Stimulated activated CD4-positive, alpha-beta T cell treated with anti-CD3 and anti-CD28 coated beads, Interleukin-4, amount 100 ng/mL, for 4 hours (primary cell): Measurements from ENCODE around the gene LIMK2.
A peak's percentile ranks its signal among the peaks of the same experiment; 100 is the strongest.
"Not testable (repeated sequence)": the region's sequence is repeated elsewhere in the genome, so short reads cannot be mapped to it uniquely, and the experiment has no call there.

Source experiments
- DNase-seq, 2 experiments: peaks; one replicate each; pipeline ENCODE4 v3.0.0-alpha.2; 2020

The LIMK2 gene

DNA sequence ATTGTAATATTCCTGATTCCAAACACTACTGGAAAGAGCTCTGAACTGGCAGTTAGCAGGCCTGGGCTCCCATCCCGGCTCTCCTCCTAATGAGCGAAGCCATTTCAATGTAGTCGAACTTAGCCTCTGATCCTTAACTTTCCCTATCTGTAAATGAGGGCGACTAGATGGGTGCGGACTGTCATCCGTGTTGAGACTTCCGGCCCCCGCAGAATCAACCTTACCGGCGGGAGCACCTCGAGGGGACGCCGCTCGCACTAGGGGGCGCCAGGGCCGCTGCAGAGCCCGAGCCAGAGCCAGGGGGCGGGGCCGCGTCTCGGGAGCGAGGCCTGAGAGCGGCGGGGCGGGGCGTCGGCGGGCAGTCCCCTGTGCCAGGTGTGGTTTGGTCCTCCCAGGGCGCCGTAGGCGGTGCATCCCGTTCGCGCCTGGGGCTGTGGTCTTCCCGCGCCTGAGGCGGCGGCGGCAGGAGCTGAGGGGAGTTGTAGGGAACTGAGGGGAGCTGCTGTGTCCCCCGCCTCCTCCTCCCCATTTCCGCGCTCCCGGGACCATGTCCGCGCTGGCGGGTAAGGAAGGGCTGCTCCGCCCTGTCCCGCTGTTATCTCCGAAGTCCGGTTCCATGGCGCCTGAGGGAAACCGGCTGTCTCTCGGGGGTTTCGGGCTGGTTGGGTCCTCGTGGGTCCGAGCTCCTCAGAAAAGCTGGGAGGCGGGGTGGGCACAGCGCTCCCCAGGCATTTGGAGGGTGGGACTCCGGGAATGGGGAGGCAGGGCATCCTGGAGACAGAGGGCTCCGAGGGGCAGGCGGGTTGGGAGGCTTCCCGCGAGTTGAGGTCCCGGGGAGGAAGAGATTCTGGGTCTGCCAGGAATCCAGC, at the start of gene LIMK2:
TSS of gene LIMK2 (plus strand) at position 437 of the 869 bp plus-strand sequence. CDS start at position 548, 111 bp downstream.
- DNase-seq, result peak; percentile 96 to 100

DNA sequence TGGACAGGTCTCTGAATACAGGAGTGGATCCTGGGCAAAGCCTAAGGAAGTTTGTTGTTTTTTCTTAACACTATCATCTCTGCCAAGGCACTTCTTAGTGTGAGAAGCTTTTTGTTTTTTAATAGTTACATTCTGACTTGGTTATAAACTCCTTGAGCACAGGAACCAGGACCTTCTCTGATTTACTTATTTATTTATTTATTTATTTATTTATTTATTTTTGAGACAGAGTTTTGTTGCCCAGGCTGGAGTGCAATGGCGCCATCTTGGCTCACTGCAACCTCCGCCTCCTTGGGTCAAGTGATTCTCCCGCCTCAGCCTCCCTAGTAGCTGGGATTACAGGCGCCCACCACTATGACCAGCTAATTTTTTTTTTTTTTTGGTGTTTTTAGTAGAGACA, 41.1 kb upstream of the LIMK2 start:
- no peak for DNase-seq

DNA sequence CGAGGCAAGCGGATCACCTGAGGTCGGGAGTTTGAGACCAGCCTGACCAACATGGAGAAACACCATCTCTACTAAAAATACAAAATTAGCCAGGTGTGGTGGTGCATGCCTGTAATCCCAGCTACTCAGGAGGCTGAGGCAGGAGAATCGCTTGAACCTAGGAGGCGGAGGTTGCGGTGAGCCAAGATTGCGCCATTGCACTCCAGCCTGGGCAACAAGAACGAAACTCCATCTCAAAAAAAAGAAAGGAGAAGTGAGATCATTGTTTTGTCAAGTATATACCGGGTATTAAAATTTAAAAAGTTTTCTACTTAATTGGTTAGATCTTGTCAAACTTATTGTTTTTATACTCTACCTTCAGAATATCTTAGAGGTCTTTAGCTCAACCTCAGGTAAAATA, 40.4 kb upstream of the LIMK2 start:
- not testable (repeated sequence) for DNase-seq

DNA sequence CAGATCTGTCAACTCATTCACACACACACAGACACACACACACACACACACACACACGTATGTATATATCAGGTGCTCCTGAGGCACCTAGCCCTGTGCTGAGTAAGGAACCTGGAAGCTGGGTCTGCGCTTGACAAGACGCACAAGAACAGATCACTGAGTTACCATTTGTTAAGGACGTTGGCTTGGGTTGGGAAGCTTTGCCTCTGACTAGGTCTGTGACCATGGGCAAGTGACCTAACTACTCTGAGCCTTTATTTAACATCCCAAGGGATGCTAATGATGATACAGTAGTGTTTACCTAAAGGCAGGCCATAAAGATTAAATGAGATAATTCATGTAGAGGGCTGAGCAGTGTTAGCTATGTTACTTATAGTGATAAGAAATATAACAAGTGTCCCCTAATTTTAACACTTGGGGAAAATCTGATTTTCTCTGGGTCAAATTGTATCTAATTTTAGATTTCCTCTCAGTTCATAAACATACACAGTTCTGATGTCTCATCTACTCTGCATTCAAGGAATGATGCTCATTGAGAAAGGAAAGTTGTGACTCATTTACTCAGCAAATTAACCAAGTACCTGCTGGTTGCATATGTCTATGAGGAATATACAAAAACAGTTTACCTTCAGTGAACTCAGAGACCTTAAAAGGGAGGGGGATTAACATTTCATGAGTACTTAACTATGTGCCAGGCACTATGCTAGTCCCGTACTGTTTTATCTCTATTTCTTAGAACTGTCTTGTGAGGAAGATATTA, 38.5 kb upstream of the LIMK2 start:
- no peak for DNase-seq

DNA sequence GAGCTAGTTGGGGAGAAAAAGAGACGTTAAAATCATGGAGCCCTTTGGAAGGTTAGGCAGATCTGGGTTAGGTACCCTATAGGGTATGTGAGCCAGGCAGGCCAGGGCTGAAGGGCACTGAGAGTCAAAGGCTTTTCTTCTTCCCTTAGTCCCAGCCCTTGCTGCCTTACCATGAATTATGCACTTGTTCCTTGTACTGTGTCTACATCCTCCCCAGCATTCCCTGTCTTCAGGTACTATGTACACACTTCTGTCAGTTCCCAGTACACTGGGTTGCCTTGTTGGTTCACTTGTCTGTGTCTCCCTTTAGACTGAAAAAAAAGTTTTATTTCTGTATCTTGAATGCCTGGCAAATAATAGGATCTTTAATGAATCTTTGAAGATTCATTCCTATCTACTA, 35.2 kb upstream of the LIMK2 start:
- no peak for DNase-seq

DNA sequence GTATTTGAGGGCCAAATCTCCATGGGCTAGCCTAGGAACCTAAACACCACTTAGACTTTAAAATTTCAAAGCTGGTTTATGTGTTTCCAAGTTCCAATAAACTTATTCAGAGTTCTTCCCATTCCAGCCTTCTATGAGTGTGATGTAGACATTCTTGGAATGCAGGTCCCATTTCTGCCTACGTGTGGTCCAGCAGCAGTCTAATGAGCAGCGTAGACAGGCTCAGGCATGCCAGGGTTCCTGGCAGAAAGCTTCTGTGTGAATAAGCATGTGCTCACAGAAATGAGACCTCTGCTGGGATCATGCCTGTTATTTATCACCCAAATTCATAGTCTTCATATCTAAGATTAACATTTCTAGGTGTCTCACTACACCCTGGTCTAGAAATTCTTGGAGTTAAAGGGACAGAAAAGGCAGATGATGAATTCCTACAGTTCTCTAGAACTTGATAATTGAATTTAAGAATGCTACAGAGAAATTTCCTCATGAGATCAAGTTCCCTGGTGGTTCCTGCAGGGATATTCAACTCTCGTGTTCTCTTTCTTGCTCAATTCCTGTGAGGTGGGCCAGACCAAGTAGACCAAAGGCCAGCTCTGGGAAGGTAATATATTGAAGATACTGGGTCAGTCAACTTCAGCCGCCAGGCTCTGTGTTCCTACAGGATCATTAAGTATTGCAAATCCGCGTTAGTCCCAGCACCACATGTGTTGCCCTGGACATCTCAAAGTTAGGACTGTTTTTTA, 34.5 kb upstream of the LIMK2 start:
- no peak for DNase-seq

DNA sequence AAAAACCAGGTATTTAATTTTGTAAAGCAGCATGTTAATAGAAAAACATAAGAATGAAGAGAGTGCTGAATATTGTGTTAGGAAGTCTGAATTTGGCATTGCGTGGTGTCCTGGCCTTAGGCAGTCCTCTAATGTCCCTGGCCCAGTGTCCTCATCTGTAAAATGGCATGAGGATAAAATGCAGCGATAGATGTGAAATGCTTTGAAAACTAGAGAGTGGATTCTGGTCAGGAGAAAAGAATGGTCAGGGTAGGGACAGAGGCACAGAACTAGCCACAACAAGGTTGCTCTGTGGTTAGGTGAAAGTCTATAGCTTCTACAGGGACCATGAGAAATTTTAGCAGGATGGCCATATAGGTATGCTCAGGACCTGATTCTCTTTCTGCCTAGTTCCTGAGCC, 33.2 kb upstream of the LIMK2 start:
- no peak for DNase-seq

DNA sequence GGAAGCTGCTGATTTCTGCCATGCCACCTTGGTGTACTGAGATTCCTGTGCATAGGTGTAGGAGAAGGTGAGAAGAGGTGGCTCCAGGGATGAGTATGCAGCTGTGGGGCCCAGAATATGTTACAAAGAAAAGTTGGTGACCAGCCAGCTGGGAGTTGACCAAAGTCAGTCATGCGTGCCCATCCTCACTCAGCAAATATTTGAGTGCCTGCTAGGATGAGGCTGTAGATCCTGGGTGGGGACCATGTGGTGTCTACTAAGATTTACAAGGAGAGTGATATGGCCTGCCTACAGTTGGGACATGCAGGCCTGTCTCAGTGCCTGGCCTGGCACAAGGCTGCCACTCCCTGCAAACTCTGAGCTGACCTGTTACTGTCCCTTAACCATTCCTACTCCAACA, 32.8 kb upstream of the LIMK2 start:
- DNase-seq, result no peak

DNA sequence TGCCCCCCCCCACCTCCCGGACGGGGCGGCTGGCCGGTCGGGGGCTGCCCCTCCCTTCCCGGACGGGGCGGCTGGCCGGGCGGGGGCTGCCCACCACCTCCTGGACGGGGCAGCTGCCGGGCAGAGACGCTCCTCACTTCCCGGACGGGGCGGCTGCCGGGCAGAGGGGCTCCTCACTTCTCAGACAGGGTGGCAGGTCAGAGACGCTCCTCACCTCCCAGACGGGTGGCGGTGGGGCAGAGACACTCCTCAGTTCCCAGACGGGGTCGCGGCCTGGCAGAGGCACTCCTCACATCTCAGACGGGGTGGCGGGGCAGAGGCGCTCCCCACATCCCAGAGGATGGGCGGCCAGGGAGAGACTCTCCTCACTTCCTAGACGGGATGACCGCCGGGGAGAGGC, 28.1 kb upstream of the LIMK2 start:
- no peak for DNase-seq

DNA sequence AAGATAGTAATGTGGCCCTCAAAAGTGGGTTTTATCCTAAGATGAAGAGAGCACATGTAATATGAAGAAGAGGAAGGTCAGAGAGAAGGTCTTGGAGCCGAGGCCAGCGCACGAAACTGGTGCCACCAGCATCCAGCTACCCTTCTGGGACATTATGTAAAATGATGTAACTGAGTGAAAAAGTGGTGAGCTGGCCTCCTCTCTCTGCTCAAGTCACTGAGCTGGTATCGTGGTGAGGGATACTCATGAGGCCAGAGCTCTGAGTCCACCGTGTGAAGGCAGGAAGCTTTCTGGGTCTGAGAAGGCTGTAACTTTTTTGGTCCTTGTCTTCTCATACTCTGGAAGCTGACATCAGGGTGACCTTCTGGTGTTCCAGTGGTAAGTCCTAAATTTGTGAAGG, 27.0 kb upstream of the LIMK2 start:
- no peak for DNase-seq

DNA sequence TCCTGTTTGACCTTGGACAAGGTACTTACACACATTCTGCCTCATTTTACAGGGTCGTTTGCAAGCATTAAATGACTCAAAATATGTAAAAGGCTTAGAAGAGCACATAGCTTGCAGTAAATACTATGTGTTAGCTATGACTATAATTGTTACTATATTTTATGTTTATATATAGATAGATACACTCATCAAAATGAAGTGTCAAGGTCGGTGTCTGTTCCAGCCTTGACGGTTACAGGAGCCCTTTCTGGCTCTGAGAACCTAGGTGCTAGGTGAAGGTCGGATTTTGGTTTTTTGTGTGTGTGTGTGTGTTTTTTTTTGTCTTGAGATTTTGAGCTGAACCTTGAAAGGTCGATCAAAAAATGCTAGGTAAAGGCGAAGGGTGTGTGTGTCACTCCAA, 24.5 kb upstream of the LIMK2 start:
- DNase-seq, result no peak

DNA sequence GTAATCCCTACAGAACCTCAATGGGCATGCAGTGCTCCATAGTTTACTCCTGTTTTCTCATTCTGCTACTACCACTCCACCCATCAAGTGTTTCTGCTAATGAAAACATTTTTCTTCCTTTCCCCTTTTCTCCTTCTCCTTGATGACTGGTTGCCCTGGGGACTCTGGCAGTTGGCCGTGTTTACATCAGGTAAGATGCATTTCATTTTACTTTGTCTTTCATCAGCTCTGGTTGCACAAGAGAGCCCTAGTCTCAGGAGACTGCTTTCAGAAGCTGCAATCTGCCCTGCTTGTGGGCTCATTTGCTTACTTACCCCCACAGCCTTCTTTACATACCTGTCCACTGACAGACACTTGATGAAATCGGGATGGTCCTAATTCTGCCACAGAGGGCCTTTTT, 19.6 kb upstream of the LIMK2 start:
- no peak for DNase-seq

DNA sequence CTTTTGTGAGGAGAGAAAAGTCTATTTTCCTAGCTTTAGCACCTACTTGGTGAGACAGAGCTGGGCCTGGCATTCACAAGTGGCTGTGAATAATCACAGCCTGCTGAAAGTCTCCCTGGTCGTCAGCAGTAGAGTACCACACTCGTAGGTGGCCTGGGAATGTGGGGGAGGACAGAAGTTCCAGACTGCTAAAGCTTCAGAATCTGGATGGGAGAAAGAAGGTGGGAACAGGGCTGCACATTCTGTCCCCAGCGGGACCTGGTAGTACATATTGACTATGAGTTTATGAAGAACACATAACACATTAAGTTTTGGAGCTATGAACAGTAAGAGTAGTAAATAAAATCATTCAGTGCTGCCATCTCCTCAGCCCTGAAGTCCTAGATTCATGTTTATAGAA, 19.0 kb upstream of the LIMK2 start:
- DNase-seq, result no peak

DNA sequence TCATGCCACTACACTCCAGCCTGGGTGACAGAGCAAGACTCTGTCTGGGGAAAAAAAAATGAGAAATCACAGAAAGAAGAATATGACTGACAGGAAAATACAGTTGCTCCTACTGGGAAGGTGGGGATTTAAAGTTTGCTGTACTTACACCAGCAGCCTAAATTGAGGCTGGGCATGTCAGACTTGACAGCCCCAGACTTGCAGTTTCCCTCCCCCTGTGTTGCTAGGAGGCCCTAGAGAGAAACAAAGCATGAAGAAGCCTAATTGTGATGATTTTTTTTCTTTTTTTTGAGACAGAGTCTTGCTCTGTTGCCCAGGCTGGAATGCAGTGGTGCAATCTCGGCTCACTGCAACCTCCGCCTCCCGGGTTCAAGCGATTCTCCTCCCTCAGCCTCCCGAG, 17.4 kb upstream of the LIMK2 start:
- not testable (repeated sequence) for DNase-seq

DNA sequence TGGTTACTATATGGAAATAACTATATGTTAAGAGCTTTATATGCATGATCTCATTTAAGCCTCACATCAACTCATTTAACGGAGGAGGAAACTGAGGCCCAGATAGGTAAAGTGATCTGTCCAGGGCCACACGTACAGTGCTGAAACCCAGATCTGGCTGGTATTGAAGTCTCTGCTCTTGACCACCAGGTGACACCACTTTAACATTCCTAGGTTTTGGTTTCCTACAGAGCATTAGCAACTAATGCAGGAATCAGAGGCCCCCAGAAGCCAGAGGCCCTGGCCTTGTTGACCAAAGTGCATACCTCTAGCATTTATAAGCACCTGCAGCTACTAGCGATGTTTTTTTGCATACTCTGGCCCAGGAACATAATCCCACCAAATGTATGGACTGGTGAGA, 12.9 kb upstream of the LIMK2 start:
- DNase-seq, result no peak

DNA sequence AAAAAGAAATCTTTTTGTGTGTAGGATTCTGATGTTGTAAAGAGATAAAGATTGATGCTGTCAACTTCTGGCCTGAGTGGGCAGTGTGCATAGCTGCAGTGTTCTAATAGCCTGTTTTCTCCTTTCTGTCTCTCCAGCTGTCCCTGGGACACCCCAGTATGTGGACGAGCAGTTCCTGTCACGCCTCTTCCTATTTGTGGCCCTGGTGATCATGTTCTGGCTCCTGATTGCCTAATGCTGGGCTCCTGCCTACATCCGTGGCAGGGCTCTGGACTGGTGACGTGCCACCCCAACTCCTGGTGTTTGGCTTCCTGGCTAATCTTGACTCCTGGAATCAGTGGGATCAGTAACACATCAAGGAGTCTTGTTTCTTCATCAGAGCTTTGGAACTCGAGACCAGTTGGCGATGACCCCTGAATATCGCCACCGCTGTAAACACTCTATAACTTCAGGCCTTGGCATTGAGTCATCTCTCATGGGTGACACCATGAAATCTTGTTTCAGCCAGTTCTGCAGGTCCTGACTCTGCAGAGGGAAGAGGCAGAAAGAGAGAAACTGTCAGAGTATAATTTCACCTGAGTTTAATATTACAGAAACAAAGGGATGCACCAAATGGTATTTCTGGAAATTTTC, 7.6 kb upstream of the LIMK2 start:
- DNase-seq, result not testable (repeated sequence)

DNA sequence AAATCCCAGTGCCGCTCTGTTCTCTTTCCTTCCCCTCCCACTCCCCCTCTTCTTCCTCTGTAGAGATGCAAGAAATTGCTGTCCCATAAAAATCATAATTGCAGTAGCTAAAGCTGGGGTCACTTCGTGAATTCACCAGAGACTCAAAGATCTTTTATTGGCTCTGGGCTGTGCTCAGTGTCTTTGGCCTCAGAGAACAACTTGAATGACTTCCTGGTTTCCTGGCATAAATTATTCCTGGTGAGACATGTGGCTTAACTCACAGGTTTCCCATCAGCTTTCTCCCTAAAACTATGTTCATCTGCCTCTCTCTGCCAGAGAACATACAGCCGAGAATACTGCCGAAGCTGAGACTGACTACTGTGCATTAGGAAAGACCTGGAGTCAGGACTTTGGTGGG, 7.0 kb upstream of the LIMK2 start:
- not testable (repeated sequence) for DNase-seq

DNA sequence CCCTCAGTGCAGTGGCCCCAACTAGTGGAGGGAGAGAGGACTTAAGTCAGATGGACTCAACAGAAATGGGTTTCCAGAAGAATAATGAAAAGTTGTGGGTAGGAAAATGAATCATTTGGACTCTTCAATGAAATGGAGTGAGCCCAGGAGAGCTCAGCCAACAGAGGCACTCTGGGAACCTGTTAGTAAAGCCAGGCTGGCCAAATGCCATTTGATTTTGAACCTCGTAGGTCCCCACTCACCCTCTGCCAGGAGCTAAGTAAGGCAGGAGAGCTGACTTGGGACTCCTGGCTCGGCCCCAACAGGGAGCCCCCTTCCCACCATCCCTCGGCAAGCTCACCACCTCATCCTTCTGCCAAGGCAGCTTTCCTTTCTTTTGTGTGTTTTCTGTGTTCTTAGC, 5.6 kb upstream of the LIMK2 start:
- DNase-seq, result not testable (repeated sequence)

DNA sequence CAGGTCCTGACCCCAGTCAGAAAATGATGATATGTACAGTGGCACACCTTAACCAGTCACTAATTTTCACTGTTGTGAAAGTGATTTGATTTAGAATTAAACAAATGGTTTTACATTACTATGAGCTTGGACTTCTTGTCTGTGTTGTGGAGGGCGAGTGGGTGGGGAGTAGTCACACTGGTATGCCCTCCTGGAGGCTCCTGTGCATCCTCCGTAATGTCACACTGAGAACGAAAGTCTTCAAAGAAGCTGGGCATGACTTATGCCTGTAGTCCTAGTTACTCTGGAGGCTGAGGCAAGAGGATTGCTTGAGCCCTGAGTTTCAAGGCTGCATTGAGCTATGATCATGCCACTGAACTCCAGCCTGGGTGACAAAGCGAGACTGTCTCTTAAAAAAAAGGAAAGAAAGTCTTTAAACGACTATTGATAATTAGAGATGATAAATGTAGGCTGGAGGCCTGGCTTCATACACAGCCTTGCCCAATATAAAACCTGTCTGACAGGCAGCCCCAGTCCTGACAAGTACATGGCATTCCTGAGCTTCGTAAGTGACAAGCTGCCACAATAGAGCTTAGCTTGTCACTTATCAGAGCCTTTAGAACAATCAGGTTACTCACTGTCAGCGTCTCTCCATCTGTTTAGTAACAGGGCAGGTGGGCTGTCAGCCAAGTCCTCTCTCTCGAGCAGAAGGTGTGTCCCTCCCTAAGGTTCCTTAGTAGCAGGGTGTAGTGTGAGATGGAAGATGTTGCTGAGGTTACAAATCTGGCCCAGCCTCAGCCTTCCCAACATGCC, 5.0 kb upstream of the LIMK2 start:
- DNase-seq, result no peak

DNA sequence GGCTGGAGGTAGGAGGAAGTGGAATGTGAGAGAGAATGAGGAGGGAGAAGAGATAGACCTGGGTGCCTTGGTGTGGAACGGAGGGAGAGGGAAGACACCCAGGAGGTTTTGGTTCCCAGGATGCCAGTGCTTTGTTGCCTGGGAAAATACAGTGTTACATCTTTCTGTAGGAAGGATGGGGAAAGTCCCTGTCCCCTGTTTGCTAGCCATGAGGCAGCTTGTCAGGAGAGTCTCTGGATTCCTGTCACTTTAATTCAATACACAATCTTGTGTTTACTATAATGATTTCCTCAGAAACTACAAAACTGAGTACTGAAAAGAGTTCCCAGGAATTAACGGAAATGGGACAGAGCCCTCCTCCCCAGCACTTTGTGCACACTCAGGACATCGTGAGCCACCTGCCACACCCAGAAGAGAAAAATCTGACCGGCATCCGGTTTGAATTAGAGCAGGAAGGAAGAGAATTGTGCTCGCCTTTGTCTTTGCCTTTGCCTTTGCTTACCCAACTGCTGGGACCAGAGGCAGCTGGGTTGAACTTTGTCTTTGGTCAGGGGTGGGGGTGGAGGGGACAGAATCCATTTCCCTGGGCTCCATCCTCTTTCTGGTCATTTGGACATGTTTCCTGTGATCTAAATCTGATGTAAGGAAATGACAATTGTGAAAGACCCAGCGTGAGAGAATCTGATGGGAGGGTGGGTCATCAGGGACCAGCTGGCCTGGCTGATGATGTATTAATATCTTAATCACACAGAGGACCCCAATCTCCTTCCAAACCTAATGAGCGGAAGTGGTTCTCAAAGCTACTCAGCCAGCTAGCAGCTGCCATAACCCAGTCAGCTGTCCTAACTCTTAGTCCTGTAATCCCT, 1.3 kb upstream of the LIMK2 start:
- DNase-seq, result no peak

DNA sequence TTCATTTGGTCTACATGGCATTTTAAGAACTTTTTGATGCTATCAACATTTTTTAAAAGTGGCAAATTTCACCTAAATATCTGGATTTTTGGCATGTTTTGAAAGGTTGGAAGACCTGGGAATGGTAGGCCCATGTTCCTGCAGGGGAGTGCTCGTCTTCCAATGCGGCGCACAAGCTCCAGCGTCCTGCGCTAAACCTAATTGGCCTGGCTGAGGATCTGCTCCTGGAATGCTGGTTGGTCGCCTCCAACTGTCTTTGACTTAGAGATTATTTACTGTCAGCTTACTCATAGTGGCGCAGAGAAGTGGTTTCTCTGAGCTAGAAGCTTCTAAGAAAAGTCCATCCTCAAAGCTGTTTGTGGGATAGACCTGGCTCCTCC, 626 bp upstream of the LIMK2 start:
- DNase-seq, result no peak
